Skeletal muscle tissue (tissue), 4 donors: ENCODE data around the gene RELA. TPM values are rescaled to one million over a fixed set of nuclear protein-coding genes. Genes with fewer than 3 reads are reported as not detected.

Experiments
- H3K27ac ChIP-seq: one replicate; pipeline ENCODE4 v1.7.0; 2013; ENCODE audit warnings: mild to moderate bottlenecking, low read depth, low read length, inconsistent platforms
- H3K27me3 ChIP-seq, 3 donors: one replicate each; pipeline ENCODE4 v1.7.0; 2013; ENCODE audit warnings: low read length in 3 of 3; ENCODE audit not compliant: control insufficient read depth in 3 of 3, insufficient read depth in 3 of 3
- H3K36me3 ChIP-seq, 3 donors: one replicate each; pipeline ENCODE4 v1.7.0; 2013; ENCODE audit warnings: low read length in 3 of 3; ENCODE audit not compliant: control insufficient read depth in 3 of 3, insufficient read depth in 3 of 3
- H3K4me1 ChIP-seq, 3 donors: one replicate each; pipeline ENCODE4 v1.7.0; 2013; ENCODE audit warnings: low read length in 3 of 3, mild to moderate bottlenecking in 3 of 3; ENCODE audit not compliant: control insufficient read depth in 3 of 3, insufficient read depth in 3 of 3
- H3K4me3 ChIP-seq, 3 donors: one replicate each; pipeline ENCODE4 v1.7.0; 2013; ENCODE audit warnings: low read length in 3 of 3
- H3K9ac ChIP-seq, 3 donors: one replicate each; pipeline ENCODE4 v1.7.0; 2013; ENCODE audit warnings: low read length in 3 of 3, mild to moderate bottlenecking in 3 of 3, moderate library complexity in 2 of 3, low read depth in 1 of 3
- H3K9me3 ChIP-seq, 3 donors: one replicate each; pipeline ENCODE4 v1.7.0; 2013; ENCODE audit warnings: low read length in 3 of 3; ENCODE audit not compliant: control insufficient read depth in 3 of 3
- total RNA-seq: library from RNA; depleted of rRNA; stranded (reverse); fragments of >200 nt; gene quantifications from one replicate; pipeline ENCODE4 v1.2.3, GENCODE V29; 2014
- donor health status: Osteomylitis.

Gene RELA
- total RNA-seq, 1 donor from 2014 or later = 13.0 TPM

DNA sequence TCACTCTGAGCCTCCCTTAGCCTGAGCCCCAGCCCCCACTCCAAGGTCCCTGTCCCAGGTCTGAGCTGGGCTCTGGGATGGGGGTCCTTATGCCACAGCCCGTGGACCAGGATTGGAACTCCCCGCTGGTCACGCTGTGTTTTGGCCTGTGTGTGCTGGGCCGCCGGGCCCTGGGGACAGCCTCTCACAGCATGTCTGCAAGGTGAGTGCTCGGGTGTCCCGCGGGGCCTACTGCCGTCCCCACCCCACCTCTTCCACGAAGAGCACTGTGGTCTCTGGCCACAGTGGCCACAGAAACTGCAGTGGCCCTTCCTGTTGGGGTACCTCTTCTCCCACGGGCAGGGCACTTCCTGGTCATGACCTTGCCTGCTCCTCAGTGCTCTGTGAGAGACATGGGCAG is 28.3 kb downstream of the RELA start:
- Histone ChIP-seq H3K4me3 (no peak overlapping the region), H3K27ac (no peak overlapping the region), H3K4me1 (peaks cover 16 to 19% (median 18%) of the 10 kb centered on the region in 3 donors), H3K27me3 (no peaks in the 10 kb centered on the region), H3K36me3 (peaks cover 48 to 54% (median 50%) of the 10 kb centered on the region in 3 donors), H3K9ac (no peak overlapping the region), H3K9me3 (no peaks in the 10 kb centered on the region)

DNA sequence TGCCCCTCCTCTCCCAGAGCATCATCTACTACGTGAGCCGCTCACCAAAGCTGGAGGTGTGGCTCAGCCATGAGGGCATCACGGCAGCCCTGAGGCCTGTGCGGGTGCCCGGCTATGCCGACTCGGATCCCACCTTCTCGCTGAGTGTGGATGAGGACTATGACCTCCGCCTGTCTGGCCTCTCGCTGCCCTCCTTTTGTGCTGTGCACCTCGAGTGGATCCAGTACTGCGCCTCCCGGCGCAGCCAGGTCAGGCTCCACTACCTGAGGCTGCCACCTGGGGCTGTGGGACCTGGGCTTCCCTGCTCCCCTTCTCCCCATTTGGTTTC is 28.6 kb downstream of the RELA start:
- no peaks in the 10 kb centered on the region for H3K9me3 ChIP-seq
- peaks cover 52 to 58% (median 54%) of the 10 kb centered on the region in 3 donors for H3K36me3 ChIP-seq
- no peak overlapping the region for H3K9ac ChIP-seq
- peaks cover 15 to 18% (median 18%) of the 10 kb centered on the region in 3 donors for H3K4me1 ChIP-seq
- H3K4me3 ChIP-seq = no peak overlapping the region
- H3K27me3 ChIP-seq = no peaks in the 10 kb centered on the region
- no peak overlapping the region for H3K27ac ChIP-seq

DNA sequence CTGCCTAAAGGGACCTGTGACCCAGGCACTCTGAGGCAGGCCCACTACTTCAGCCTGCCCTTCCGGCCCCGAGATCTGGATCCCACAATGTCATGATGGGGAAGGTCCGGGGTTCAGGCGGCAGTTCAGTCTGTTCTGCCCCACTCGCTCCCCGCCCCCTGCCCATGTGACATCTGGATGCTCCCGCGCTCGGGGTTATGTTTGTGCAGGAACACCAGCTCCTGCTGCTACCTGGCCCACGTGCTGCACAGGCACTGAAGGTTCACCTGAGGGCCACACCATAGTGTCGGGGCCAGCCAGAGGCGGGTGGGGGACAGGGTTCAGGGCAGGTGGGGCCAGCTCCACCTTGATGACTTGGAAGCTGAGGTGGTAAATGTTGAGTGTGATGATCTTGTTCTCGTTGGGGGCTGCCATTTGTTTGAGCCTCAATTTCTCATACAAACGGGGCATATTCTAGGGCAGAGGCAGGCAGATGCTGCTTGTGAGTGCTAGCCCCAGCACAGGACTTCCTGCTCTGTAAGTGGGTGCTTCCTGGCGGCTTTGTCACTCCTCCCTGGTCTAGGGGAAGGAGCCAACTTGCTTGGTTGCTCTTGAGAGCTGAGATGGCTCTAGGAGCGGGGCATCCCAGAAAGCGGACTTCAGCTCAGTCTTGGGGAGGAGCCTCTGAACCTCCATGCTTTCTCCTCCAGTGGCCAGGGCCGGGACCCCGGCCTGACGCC is 29.2 kb downstream of the RELA start:
- Histone ChIP-seq H3K27me3 (no peaks in the 10 kb centered on the region), H3K27ac (no peak overlapping the region), H3K4me3 (no peak overlapping the region), H3K9me3 (no peaks in the 10 kb centered on the region), H3K36me3 (peaks cover 56 to 62% (median 59%) of the 10 kb centered on the region in 3 donors), H3K4me1 (peaks cover 11 to 15% (median 15%) of the 10 kb centered on the region in 3 donors), H3K9ac (no peak overlapping the region)

DNA sequence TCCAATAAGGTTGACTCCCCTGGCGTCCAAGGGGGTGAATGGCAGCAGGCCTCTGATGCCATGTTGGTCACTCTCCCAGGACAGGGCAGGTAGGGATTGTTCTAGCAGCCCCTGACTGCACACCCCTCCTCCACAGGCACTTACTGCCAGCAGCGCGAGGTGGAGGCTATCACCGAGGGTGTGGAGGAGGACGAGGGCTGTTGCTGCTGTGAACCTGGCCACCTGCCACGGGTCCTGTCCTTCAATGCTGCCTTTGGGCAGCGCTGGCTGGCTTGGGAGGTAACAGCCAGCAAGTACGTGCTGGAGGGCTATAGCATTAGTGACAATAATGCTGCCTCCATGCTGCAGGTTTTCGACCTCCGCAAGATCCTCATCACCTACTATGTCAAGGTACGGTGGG is 32.5 kb downstream of the RELA start:
- Histone ChIP-seq H3K4me3 (no peak overlapping the region), H3K4me1 (no peaks in the 10 kb centered on the region), H3K9me3 (no peaks in the 10 kb centered on the region), H3K27me3 (no peaks in the 10 kb centered on the region), H3K36me3 (peaks cover 72 to 74% (median 72%) of the 10 kb centered on the region in 3 donors), H3K27ac (no peak overlapping the region), H3K9ac (no peak overlapping the region)

DNA sequence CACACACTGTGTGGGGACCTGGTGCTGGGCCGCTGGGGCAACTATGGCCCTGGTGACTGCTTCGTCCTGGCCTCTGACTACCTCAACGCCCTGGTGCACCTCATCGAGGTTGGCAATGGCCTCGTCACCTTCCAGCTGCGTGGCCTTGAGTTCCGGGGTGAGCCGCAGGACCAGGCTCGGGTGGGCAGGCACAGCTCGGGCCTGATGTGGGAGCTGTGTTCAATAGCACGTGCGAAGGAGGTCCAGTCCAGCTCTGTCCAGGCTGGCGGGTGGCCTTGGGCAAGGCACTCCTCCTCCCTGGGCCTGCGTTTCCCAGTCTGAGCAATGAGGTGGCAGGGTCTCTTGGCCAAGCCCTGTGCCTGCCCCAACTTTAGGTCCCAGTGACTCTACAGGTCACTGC is 33.1 kb downstream of the RELA start:
- H3K4me3 ChIP-seq = no peak overlapping the region
- H3K36me3 ChIP-seq = peaks cover 72 to 74% (median 72%) of the 10 kb centered on the region in 3 donors
- H3K27ac ChIP-seq = no peak overlapping the region
- no peaks in the 10 kb centered on the region for H3K9me3 ChIP-seq
- H3K9ac ChIP-seq = no peak overlapping the region
- no peaks in the 10 kb centered on the region for H3K27me3 ChIP-seq
- no peaks in the 10 kb centered on the region for H3K4me1 ChIP-seq

DNA sequence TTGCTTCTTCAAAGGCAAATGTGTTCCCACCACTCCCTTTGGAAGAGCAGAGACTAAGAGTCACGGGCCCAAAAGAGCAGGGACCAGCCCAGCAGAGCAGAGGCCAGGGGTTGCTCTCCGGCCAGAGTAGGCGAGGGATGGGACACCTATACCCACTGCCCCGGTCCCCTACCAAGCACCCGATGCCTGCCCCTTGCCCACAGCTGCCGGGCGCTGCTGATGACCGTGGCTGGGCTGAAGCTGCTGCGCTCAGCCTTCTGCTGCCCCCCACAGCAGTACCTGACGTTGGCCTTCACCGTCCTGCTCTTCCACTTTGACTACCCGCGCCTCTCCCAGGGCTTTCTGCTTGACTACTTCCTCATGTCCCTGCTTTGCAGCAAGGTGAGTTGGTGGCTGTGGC is 35.5 kb downstream of the RELA start:
- H3K27me3 ChIP-seq = no peaks in the 10 kb centered on the region
- no peak overlapping the region for H3K9ac ChIP-seq
- H3K36me3 ChIP-seq = peaks cover 75 to 83% (median 82%) of the 10 kb centered on the region in 3 donors

DNA sequence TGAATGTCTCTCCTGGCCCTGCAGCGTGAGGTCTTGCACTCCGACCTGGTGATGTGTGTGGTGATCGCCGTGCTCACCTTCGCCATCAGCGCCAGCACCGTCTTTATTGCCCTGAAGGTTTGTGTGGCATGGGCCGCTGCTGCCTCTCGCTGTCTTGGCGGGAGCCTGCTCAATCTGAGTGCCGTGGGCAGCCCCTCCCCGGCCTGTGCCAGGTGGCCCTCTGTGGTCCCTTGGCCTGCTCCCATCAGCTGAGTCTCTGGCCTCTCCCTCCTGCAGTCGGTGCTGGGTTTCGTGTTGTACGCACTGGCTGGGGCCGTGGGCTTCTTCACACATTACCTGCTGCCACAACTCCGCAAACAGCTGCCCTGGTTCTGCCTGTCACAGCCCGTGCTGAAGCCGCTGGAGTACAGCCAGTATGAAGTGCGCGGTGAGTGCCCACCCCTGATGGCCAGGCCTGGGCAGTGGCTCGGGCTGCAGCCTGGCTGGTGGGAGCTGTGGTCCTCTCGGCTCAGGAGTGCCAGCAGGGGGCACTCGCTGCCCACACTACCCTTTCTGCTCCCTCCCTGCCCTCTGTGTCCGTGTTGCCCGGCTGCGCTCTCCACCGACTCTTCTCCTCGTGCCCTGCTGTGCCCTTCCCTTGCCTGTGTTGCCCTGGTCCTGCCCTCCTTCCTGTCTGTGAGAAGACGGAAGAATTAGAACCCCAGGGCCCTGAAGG is 36.9 kb downstream of the RELA start:
- Histone ChIP-seq H3K4me3 (no peak overlapping the region), H3K27ac (no peak overlapping the region), H3K9me3 (no peaks in the 10 kb centered on the region), H3K9ac (no peak overlapping the region), H3K4me1 (no peaks in the 10 kb centered on the region), H3K27me3 (no peaks in the 10 kb centered on the region), H3K36me3 (peaks cover 73 to 86% (median 76%) of the 10 kb centered on the region in 3 donors)

More for the DNA sequence above, 35.5 kb downstream of the RELA start:
- H3K27ac ChIP-seq = no peak overlapping the region
- H3K4me1 ChIP-seq = no peaks in the 10 kb centered on the region
- H3K9me3 ChIP-seq = no peaks in the 10 kb centered on the region
- no peak overlapping the region for H3K4me3 ChIP-seq

DNA sequence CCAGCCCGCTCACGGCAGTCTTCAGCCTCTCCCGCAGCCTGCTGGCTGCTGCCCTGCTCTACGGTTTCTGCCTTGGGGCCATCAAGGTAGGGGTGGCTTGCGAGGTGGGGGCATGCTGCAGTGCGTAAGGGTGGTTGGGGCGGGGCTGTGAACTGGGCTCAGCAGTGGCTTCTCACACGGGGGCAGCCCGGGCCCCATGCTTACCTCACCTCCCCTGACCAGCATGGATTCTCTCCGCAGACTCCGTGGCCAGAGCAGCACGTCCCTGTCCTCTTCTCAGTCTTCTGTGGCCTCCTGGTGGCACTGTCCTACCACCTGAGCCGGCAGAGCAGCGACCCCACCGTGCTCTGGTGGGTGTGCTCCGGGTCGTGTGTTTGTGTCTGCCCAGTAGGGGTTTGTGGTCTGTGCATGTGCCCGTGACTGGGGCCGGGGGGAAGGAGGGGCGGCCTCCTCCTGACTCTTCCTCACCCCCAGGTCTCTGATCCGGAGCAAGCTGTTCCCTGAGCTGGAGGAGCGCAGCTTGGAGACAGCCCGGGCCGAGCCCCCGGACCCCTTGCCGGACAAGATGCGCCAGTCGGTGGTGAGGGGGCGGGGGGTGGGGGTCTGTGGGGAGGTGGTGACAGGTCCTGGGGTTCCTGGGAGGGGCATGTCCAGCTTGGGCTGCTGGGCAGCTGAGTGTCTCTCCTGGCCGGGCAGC is 37.6 kb downstream of the RELA start:
- H3K27me3 ChIP-seq = no peaks in the 10 kb centered on the region
- no peaks in the 10 kb centered on the region for H3K9me3 ChIP-seq
- H3K27ac ChIP-seq = no peak overlapping the region
- H3K4me1 ChIP-seq = no peaks in the 10 kb centered on the region
- no peak overlapping the region for H3K9ac ChIP-seq
- H3K4me3 ChIP-seq = no peak overlapping the region
- H3K36me3 ChIP-seq = peaks cover 73 to 86% (median 75%) of the 10 kb centered on the region in 3 donors

DNA sequence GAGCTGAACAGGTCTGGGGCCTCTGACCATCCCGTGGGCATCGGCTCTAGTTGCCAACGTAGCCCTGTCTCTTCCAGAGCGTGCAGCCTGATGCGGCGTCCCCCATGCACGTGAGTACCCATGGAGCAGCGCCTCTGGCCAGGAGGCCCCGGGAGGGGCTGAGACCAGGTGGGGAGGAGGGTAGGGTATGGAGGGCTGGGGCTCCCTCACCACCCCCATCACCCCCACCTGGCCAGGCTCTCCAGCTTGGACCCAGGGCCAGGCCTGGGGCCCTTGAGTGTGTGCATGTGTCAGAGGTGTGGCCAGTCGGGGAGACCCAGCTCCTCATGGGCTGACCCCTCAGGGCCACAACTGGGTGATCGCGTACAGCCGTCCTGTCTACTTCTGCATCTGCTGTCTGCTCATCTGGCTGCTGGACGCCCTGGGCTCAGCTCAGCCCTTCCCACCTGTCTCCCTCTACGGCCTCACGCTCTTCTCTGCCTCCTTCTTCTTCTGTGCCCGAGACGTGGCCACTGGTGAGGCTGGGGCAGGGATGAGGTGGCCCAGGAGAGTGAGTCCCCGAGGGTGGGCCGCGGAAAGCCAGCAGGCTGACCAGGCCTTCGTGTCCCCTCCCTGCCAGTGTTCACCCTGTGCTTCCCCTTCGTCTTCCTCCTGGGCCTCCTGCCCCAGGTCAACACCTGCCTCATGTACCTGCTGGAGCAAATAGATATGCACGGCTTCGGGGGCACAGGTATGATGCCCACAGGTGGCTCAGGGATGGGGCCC is 38.7 kb downstream of the RELA start:
- Histone ChIP-seq H3K4me1 (no peaks in the 10 kb centered on the region), H3K9me3 (no peaks in the 10 kb centered on the region), H3K9ac (no peak overlapping the region), H3K27ac (no peak overlapping the region), H3K27me3 (no peaks in the 10 kb centered on the region), H3K36me3 (peaks cover 73 to 86% (median 75%) of the 10 kb centered on the region in 3 donors), H3K4me3 (no peak overlapping the region)
